K562 (cell line): ENCODE measurements around the gene IFT52. TPM values are rescaled to one million over a fixed set of nuclear protein-coding genes. Genes with fewer than 3 reads are reported as not detected.

Source experiments
- ARHGAP35 ChIP-seq: fragments of 450-650 bp; IDR thresholded peaks from 2 replicates; pipeline ENCODE4 v1.6.1; 2018; ENCODE audit not compliant: partially characterized antibody
- ARID3A ChIP-seq: IDR thresholded peaks from 2 replicates; pipeline ENCODE4 v1.6.1; 2012; ENCODE audit warnings: low read depth, low read length, improper control_type of control experiment, borderline replicate concordance
- ERF ChIP-seq: fragments of 450-650 bp; formaldehyde crosslinking; IDR thresholded peaks from 2 replicates; pipeline ENCODE4 v1.4.0; 2020; ENCODE audit warnings: mild to moderate bottlenecking, mixed read lengths
- ETS1 ChIP-seq: conservative IDR thresholded peaks from 2 replicates; pipeline ENCODE4 v1.6.1; 2011; ENCODE audit warnings: low read depth, mild to moderate bottlenecking, low read length; ENCODE audit not compliant: control insufficient read depth
- MEF2D ChIP-seq: conservative IDR thresholded peaks from 2 replicates; pipeline ENCODE4 v1.6.1; 2016; ENCODE audit warnings: low read depth, missing genetic modification characterization, missing compliant biosample characterization
- MTA2 ChIP-seq: fragments of 450-650 bp; IDR thresholded peaks from 2 replicates; pipeline ENCODE4 v1.6.1; 2016; ENCODE audit warnings: low read depth
- POLR2AphosphoS5 ChIP-seq: IDR thresholded peaks from 2 replicates; pipeline ENCODE4 v1.6.1; 2011; ENCODE audit warnings: mild to moderate bottlenecking, low read depth, low read length, moderate library complexity; ENCODE audit not compliant: control insufficient read depth, insufficient read depth
- RB1 ChIP-seq: fragments of 450-650 bp; IDR thresholded peaks from 2 replicates; pipeline ENCODE4 v1.6.1; 2017; ENCODE audit warnings: low read depth, mild to moderate bottlenecking
- RBFOX2 ChIP-seq: fragments of 200-400 bp; formaldehyde crosslinking; IDR thresholded peaks from 2 replicates; pipeline ENCODE4 v1.6.1; 2017; ENCODE audit warnings: low read depth, mild to moderate bottlenecking, low read length, moderate library complexity
- SMAD3 ChIP-seq: fragments of 450-650 bp; formaldehyde crosslinking; conservative IDR thresholded peaks from 2 replicates; pipeline ENCODE4 v1.4.0; 2020; ENCODE audit warnings: mild to moderate bottlenecking
- SMAD4 ChIP-seq: fragments of 250-450 bp; sonication (Bioruptor Pico); conservative IDR thresholded peaks from 2 replicates; pipeline ENCODE4 v1.8.0; 2021; ENCODE audit warnings: inconsistent platforms, mild to moderate bottlenecking, moderate library complexity
- SNAPC5 ChIP-seq: fragments of 250-450 bp; sonication (Bioruptor Pico); IDR thresholded peaks from 2 replicates; pipeline ENCODE4 v1.8.0; 2021; ENCODE audit warnings: moderate library complexity, mild to moderate bottlenecking, inconsistent platforms
- SP1 ChIP-seq: sonication (generic); formaldehyde crosslinking; IDR thresholded peaks from 2 replicates; pipeline ENCODE4 v1.8.1; 2022; ENCODE audit warnings: mild to moderate bottlenecking, missing genetic modification reagents
- TAF1 ChIP-seq: IDR thresholded peaks from 2 replicates; pipeline ENCODE4 v1.6.1; 2011; ENCODE audit warnings: mild to moderate bottlenecking, low read length, moderate library complexity; ENCODE audit not compliant: insufficient read depth, control insufficient read depth, severe bottlenecking; ENCODE audit errors: extremely low read depth
- TBP ChIP-seq: optimal IDR thresholded peaks from 2 replicates; pipeline ENCODE3; 2011; ENCODE audit warnings: low read depth, low read length, improper control_type of control experiment
- U2AF2 ChIP-seq: fragments of 200-400 bp; formaldehyde crosslinking; optimal IDR thresholded peaks from 2 replicates; pipeline ENCODE3; 2017; ENCODE audit warnings: low read depth, mild to moderate bottlenecking, low read length
- ZFP36 ChIP-seq: fragments of 150-350 bp; IDR thresholded peaks from 2 replicates; pipeline ENCODE4 v1.6.1; 2018; ENCODE audit warnings: low read length, low read depth; ENCODE audit not compliant: partially characterized antibody
- ZNF197 ChIP-seq: fragments of 200-800 bp; sonication (Bioruptor generic); IDR thresholded peaks from 2 replicates; pipeline ENCODE4 v1.6.1; 2016; ENCODE audit warnings: low read depth, missing genetic modification characterization, missing compliant biosample characterization
- ZNF263 ChIP-seq: sonication (generic); formaldehyde crosslinking; IDR thresholded peaks from 2 replicates; pipeline ENCODE4 v1.8.0; 2022; ENCODE audit warnings: mild to moderate bottlenecking, missing genetic modification reagents, borderline replicate concordance
- polyA plus RNA-seq, 8 experiments: library from polyadenylated mRNA; depleted of rRNA in 4 of 8; stranded (reverse) in 5 of 8; unstranded in 3 of 8; fragments of >200 nt; fragmentation: Nextera tagmentation in 2 of 8; fragmentation: Illumina TruSeq in 1 of 8; extraction: Ambion mirVana in 2 of 8; extraction: Trizol in 1 of 8; gene quantifications; 2 replicates each; pipeline versions ENCODE4 v1.2.1 to v1.2.3, GENCODE V29; 2011 to 2014; ENCODE audit warnings: inconsistent platforms in 1 of 8, missing spikeins in 1 of 8
- total RNA-seq, 7 experiments: library from RNA; depleted of rRNA in 6 of 7; stranded (reverse); fragments of >200 nt in 6 of 7; fragmentation: Illumina TruSeq in 2 of 7; extraction: Trizol in 2 of 7; gene quantifications; 2 replicates each; pipeline versions ENCODE4 v1.2.1 to v1.2.3, GENCODE V29; 2011 to 2021; ENCODE audit warnings: low replicate concordance in 1 of 7
- TF ChIP-seq, protein P1 (sequence below): sonication (generic); formaldehyde crosslinking; IDR thresholded peaks from 2 replicates; pipeline ENCODE4 v1.8.0; 2022; ENCODE audit warnings: mild to moderate bottlenecking, low read depth, missing genetic modification reagents
- TF ChIP-seq, protein P2 (sequence below), 2 experiments: IDR thresholded peaks; 2 replicates each; pipeline ENCODE4 v1.6.1; 2011; ENCODE audit warnings: borderline replicate concordance in 1 of 2, control low read depth in 1 of 2, low read depth in 1 of 2, low read length in 1 of 2, mild to moderate bottlenecking in 1 of 2, mixed read lengths in 1 of 2, moderate library complexity in 1 of 2; ENCODE audit not compliant: insufficient read depth in 1 of 2, insufficient read length in 1 of 2, poor library complexity in 1 of 2, severe bottlenecking in 1 of 2; ENCODE audit errors: extremely low read depth in 1 of 2

Gene IFT52
- total and polyA plus RNA-seq, 9 of the 15 experiments (the other 6 are each of a cell fraction or from before 2014, with no cell fraction given): 11.0 to 31.4 (median 20.4) TPM

- TF ChIP-seq MEF2D: no peak
- TF ChIP-seq, protein P1, sequence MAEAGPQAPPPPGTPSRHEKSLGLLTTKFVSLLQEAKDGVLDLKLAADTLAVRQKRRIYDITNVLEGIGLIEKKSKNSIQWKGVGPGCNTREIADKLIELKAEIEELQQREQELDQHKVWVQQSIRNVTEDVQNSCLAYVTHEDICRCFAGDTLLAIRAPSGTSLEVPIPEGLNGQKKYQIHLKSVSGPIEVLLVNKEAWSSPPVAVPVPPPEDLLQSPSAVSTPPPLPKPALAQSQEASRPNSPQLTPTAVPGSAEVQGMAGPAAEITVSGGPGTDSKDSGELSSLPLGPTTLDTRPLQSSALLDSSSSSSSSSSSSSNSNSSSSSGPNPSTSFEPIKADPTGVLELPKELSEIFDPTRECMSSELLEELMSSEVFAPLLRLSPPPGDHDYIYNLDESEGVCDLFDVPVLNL (CRISPR knock-in tag): peak; percentile 95
- TF ChIP-seq RB1: peak; percentile 94
- no peak for TF ChIP-seq ARHGAP35
- TF ChIP-seq ZFP36: no peak
- TF ChIP-seq SMAD3: no peak
- TF ChIP-seq TBP: peak; percentile 91
- no peak for TF ChIP-seq ZNF197 (CRISPR knock-in tag)
- TF ChIP-seq ETS1: peak; percentile 54; the same call in 1 of the 2 replicates
- no peak for TF ChIP-seq ERF (CRISPR knock-in tag)
- peak; percentile 26; the same call in 1 of the 2 replicates for TF ChIP-seq SP1 (CRISPR knock-in tag)
- no peak for TF ChIP-seq ARID3A
- 0 out of 2 replicates have a peak, but pooled peaks have one; percentile 30 for TF ChIP-seq ZNF263 (CRISPR knock-in tag)
- TF ChIP-seq POLR2AphosphoS5: peak; percentile 61; the same call in 1 of the 2 replicates
- no peak for TF ChIP-seq SNAPC5
- TF ChIP-seq, protein P2, sequence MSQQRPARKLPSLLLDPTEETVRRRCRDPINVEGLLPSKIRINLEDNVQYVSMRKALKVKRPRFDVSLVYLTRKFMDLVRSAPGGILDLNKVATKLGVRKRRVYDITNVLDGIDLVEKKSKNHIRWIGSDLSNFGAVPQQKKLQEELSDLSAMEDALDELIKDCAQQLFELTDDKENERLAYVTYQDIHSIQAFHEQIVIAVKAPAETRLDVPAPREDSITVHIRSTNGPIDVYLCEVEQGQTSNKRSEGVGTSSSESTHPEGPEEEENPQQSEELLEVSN (IDR thresholded peaks at IDR 0.05; ENCODE audit: borderline replicate concordance in 1 of 2, extremely low read depth in 1 of 2, insufficient read depth in 1 of 2, insufficient read length in 1 of 2, low read depth in 1 of 2, low read length in 1 of 2, poor library complexity in 1 of 2, severe bottlenecking in 1 of 2): peak; percentile 93 to 99
- peak; percentile 83 for TF ChIP-seq RBFOX2
- no peak for TF ChIP-seq MTA2
- peak; percentile 70; the same call in 1 of the 2 replicates for TF ChIP-seq SMAD4 (CRISPR knock-in tag)
- no peak for TF ChIP-seq U2AF2
- TF ChIP-seq TAF1: peak; percentile 71
Measured at GRCh38 chr20:43666376-43667328, 75.9 kb downstream of the IFT52 start, which contains the start of gene MYBL2 (continued).
